CD4-positive, alpha-beta T cell treated with Interleukin-4 for 4 hours (primary cell): Measurements from ENCODE around the gene SLC6A7.
"Not testable (repeated sequence)": the region's sequence is repeated elsewhere in the genome, so short reads cannot be mapped to it uniquely, and the experiment has no call there.

ENCODE experiments used
- DNase-seq: peaks from one replicate; pipeline ENCODE4 v3.0.0-alpha.2; 2020

Gene SLC6A7

DNA sequence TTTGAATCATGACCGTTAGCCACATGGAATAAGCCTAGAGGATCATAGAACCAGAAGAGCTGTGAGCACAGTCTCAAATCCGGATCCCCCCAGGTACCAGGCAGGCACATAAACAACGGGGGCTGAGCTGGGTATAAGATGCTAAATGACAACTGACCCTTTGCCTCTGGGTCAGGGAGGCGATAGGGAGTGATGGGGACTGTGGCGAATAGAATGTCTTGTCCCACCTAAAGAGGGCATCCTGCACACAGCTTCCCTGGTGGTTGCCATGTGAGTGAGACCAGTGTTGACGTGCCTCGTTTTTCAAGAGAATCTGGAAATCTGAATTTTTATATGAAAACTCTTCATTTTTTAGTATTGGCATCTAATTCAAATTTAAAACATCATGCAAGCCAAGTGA is 33.6 kb downstream of the SLC6A7 start:
- no peak for DNase-seq

DNA sequence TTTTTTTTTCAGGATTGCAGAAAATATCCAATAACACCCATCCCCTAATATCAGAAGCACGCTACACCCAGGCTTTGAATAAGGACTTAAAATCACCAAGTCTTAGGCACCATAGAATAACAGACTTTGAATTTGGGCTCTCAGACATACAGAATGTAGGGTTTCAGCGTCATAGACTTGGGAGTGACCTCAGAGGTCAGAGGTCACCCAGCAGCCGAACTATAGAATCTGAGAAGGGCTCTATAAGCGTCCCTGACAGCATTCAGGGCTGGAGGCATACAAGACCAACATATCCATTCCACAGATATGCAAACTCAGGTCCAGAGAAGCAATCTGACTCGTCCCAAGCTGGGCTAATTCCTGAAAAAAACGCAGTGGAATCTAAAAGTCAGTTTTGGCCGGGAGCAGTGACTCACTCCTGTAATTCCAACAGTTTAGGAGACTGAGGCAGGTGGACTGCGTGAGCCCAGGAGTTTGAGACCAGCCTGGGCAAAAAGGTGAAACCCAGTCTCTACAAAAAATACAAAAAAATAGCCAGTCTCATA is 34.7 kb downstream of the SLC6A7 start:
- no peak for DNase-seq

DNA sequence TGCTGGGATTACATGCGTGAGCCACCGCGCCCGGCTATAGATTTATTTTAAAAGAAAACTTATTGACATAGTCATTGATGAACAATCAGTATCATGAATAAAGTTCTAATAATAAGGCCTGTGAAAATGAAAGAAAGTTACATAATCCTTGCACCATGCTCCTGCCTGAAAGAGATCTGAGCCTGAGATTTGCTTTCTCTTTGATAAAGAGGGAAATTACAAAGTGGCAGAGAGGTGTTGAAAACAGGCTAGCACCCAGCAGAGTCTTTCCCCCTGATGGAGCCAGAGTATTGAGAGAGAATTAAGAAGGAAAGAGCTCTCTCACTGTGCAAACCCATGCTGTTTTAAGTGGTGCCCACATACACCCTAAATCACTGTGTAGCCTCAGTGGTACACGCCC is 37.2 kb downstream of the SLC6A7 start:
- DNase-seq = no peak

- DNase-seq = no peak
Measured at GRCh38 chr5:150227606-150228273, 37.9 kb downstream of the SLC6A7 start.

GRCh38 chr5:150229571-150229970 is 39.7 kb downstream of the SLC6A7 start:
- DNase-seq = no peak

DNA sequence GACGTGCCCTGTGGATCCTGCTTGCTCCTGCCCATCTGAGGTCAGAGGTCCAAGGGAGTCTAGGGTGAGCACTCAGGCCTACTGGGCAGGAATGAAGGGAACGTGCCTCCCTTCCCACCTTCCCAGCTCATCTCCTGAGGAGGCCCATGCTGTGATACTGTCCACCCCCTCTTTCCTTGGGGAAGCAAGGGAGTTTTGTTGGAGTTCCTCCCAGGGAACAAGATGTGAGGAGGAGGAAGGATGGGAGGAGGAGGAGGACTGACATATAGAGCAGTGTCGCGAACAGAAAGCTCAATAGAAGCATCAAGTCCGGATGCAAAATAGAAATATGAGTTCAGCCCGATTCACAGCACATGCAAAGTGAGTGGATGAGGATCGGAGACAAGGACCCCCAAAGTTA is 41.0 kb downstream of the SLC6A7 start:
- DNase-seq = no peak

DNA sequence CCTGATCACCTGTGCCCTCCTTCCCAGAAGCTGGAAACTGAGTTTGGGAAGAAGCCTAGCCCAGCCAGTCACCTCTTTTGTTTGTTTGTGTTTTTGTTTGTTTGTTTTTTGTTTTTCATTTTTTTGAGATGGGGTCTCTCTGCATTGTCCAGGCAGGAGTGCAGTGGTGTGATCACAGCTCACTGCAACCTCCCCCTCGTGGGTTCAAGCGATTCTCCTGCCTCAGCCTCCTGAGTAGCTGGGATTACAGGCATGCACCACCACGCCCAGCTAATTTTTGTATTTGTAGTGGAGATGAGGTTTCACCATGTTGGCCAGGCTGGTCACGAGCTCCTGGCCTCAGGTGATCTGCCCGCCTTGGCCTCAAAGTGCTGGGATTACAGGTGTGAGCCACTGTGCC is 43.8 kb downstream of the SLC6A7 start:
- DNase-seq = not testable (repeated sequence)

GRCh38 chr5:150234576-150235499 is 45.0 kb downstream of the SLC6A7 start:
- no peak for DNase-seq

DNA sequence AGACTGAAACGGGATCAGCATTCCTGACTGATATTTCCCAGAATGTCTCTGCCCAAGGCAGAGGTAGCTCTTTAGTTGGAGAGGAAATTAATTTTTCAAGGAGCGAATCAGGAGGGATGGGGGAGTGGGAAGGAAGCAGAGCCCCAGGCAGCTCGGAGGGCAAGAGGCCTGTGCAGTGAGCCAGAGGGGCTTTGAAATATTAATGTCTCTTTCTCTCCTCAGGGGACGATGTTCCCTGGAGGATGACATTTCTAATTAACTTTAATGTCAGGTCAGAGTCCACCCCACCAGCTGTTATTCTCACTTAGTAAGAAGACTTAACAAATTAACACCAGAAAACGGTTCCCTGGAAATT is 45.6 kb downstream of the SLC6A7 start:
- DNase-seq = no peak

DNA sequence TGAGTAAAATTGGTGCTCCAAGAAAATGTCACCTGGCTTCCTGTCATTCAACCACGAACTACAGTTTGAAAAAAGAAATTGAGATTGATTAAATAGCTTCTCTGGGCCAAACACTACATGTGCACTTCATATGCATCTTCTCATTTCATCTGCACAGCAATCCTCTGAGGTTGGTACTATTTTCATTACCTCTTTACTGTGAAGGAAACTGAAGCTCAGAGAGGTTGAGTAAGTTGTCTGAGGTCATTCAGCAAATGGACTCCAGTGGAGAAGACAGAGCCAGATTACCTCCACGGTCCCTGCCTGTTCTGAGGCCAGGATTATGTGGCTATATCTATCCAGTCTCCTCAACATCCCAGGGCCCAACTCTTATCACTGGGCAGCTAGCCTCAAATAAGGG is 46.5 kb downstream of the SLC6A7 start:
- DNase-seq = no peak

GRCh38 chr5:150236981-150237754 is 47.3 kb downstream of the SLC6A7 start:
- no peak for DNase-seq

DNA sequence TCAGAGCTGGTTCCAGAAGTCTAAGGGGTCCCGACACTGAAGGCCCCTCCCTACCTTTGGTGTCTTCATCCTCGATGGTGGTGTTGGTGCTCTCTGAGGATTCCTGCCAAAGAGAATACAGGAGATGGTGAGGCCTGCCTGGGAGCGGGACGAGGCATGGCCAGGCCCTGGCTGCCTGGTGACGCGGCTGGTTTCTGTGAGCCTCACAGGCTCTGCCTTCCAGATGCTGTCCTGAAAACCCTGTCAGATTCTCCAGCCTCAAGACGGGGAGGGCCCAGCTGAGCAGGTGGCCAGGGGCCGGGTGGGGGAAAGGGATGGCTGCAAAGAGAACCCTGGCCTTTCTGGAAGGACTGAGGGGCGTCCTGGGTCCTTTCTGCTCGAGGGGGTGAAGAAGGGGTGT is 48.8 kb downstream of the SLC6A7 start:
- no peak for DNase-seq

DNA sequence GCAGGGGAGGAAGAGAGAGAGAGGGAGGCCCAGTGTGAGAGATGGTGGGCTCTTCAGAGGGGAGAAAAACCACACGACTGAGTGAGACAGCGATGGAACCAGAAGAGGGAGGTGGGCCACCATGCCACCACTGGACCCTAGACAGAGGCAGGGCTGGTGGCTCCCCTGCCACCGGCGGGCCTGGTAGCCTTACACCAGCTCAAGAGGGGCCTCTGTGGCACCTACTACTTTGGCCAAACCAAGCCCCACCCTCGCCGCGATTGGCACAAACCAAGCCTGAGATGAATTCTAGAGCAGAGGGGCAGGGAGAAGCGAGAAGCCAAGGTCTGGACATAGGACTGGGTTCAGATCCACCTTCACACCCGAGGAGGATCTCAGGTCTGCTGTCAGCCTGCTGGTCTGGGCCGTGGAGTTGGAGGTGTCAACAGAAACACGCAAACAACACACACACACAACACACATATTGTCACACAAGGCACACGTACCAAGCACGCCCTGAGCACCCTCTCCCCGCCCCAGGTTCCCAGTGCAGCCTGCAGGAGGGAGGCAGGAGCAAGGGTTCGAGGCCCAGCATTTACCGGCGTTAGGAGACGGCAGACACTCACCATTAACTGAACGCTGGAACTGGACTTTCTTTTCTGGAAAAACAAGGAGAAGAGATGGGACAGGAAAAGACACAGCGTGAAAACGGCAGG is 49.4 kb downstream of the SLC6A7 start:
- no peak for DNase-seq

- no peak for DNase-seq
Measured at GRCh38 chr5:150239794-150240122, 49.9 kb downstream of the SLC6A7 start.

- DNase-seq = no peak
Measured at GRCh38 chr5:150241298-150242160, 51.7 kb downstream of the SLC6A7 start.

DNA sequence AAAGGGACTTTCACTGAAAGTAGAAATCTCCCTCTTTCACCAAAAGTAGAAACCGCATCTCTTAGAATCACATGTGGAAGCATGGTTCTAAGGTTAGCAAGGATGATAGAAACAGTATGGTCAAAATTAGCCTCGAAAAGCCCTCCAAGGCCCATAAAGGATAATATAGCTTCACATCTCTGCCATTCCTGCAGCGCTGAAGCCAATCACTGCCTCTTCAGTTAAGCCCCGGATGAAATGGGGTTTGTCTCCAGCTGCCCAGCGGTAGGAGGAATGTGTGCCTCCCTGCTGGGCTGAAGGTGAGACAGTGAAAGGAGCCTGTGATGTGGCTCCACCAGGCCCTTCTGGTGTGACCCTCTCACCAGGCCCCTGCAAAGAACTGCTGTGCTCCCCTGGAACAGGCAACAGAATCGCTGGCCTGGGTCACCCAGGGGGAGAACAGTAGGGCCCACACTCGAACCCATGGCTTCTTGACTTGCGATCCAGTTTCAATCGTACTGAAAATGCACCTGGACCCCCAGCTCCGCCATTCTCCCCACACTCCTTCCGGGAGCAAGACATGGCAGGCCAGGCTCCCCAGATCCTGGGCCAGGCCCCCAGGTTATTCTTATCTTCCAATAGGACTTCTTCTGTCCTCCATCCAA is 52.5 kb downstream of the SLC6A7 start:
- DNase-seq = no peak

GRCh38 chr5:150243590-150243989 is 53.7 kb downstream of the SLC6A7 start:
- no peak for DNase-seq

- no peak for DNase-seq
Measured at GRCh38 chr5:150244209-150244608, 54.3 kb downstream of the SLC6A7 start.

DNA sequence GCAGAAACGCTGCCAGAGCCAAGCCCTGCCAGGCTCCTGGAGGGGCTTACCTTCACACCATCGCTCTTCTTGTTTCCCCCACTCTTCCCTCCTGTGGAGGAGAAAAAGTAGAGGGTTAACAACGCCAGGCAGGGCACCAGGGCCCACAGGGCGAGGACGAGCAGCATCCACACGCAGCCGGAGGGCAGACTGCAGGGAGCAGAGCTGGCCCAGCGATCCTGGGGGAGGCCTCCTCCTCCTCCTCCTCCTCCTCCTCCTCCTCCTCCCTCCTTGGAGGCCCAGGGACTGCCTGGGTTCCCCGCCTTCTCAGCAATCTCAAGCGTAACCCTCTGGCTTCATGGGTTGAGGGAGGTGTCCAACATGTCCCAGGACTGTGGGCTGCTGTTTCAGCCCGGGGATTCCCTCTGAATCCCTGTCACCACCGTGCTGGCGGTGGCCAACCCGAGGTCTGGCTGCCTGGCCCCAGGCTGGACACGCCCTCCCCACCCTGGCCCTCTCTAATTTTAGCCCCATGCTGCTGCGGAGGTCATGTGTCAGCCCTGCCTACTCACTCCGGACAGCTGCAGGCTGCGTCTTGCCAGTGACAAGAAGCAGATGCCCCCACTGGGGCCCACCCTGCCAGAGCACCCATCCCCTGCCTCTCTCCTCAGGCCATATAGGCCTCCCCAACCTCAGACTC is 55.4 kb downstream of the SLC6A7 start:
- no peak for DNase-seq

- DNase-seq = no peak
Measured at GRCh38 chr5:150245808-150246207, 55.9 kb downstream of the SLC6A7 start.

GRCh38 chr5:150246429-150246828 is 56.6 kb downstream of the SLC6A7 start:
- DNase-seq = no peak
